GM23338 (cell line): ENCODE results near the gene GRK4.

Source experiments
- CREB1 ChIP-seq: fragments of 250-450 bp; sonication (Bioruptor Pico); IDR thresholded peaks from 2 replicates; pipeline ENCODE4 v1.5.0; 2020; ENCODE audit warnings: low read depth, mild to moderate bottlenecking, moderate library complexity
- CTCF ChIP-seq, 2 experiments: fragments of 200-600 bp in 1 of 2; sonication (generic) in 1 of 2; conservative IDR thresholded peaks; 2 replicates each; pipeline versions ENCODE4 v1.5.1 to v1.6.1; 2016 to 2017; ENCODE audit warnings: antibody characterized with exemption in 2 of 2, low read depth in 2 of 2, mild to moderate bottlenecking in 2 of 2, moderate library complexity in 1 of 2
- ETS1 ChIP-seq: IDR thresholded peaks from 2 replicates; pipeline ENCODE4 v1.6.1; 2016; ENCODE audit warnings: antibody characterized with exemption
- EZH2 ChIP-seq: fragments of 200-600 bp; sonication (generic); IDR thresholded peaks from one replicate; pipeline ENCODE4 v1.8.0; 2017; ENCODE audit warnings: antibody characterized with exemption, mild to moderate bottlenecking, low read depth; ENCODE audit not compliant: unreplicated experiment
- EZH2phosphoT487 ChIP-seq: fragments of 200-600 bp; sonication (generic); IDR thresholded peaks from one replicate; pipeline ENCODE4 v1.8.1; 2018; ENCODE audit warnings: antibody characterized with exemption; ENCODE audit not compliant: unreplicated experiment
- JUNB ChIP-seq: IDR thresholded peaks from one replicate; pipeline ENCODE4 v1.6.1; 2016; ENCODE audit warnings: antibody characterized with exemption; ENCODE audit not compliant: unreplicated experiment
- POLR2AphosphoS5 ChIP-seq: IDR thresholded peaks from 2 replicates; pipeline ENCODE4 v1.6.1; 2016; ENCODE audit warnings: antibody characterized with exemption, low read depth
- REST ChIP-seq: IDR thresholded peaks from one replicate; pipeline ENCODE4 v1.6.1; 2018; ENCODE audit warnings: antibody characterized with exemption; ENCODE audit not compliant: unreplicated experiment
- STAT1 ChIP-seq: IDR thresholded peaks from one replicate; pipeline ENCODE4 v1.6.1; 2016; ENCODE audit warnings: antibody characterized with exemption; ENCODE audit not compliant: unreplicated experiment
- ZNF114 ChIP-seq: fragments of 250-450 bp; sonication (Bioruptor Pico); IDR thresholded peaks from 2 replicates; pipeline ENCODE4 v1.5.0; 2020; ENCODE audit warnings: mild to moderate bottlenecking, moderate library complexity
- ZNF331 ChIP-seq: fragments of 250-450 bp; sonication (Bioruptor Pico); IDR thresholded peaks from 2 replicates; pipeline ENCODE4 v1.5.0; 2020; ENCODE audit warnings: low read depth, mild to moderate bottlenecking, moderate library complexity

GRCh38 chr4:3013323-3013722 lies 50.0 kb downstream of the GRK4 start:
- TF ChIP-seq CTCF (conservative IDR thresholded peaks at IDR 0.05; ENCODE audit: low read depth in 2 of 2): no peak
- no peak for TF ChIP-seq EZH2phosphoT487
- no peak for TF ChIP-seq EZH2
- TF ChIP-seq CREB1: no peak
- TF ChIP-seq REST: no peak
- no peak for TF ChIP-seq POLR2AphosphoS5
- TF ChIP-seq ETS1: no peak
- no peak for TF ChIP-seq ZNF331
- TF ChIP-seq STAT1: no peak
- no peak for TF ChIP-seq JUNB
- no peak for TF ChIP-seq ZNF114 (CRISPR knock-in tag)
